GM12892 (cell line): ENCODE results near the gene RNF187.

Experiments used
- POLR2A ChIP-seq: IDR thresholded peaks from 2 replicates; pipeline ENCODE4 v1.6.1; 2011; ENCODE audit warnings: low read depth, low read length, control low read depth
- POLR2AphosphoS5 ChIP-seq: IDR thresholded peaks from 2 replicates; pipeline ENCODE4 v1.6.1; 2011; ENCODE audit warnings: low read depth, low read length, control low read depth
- TAF1 ChIP-seq: IDR thresholded peaks from 2 replicates; pipeline ENCODE4 v1.6.1; 2011; ENCODE audit warnings: low read depth, mild to moderate bottlenecking, control low read depth, low read length, borderline replicate concordance

- no peak for TF ChIP-seq POLR2AphosphoS5
- no peak for TF ChIP-seq POLR2A
- TF ChIP-seq TAF1, result no peak
These were observed 40.3 kb upstream of the RNF187 start for GRCh38 chr1:228446852-228447251.
